ENCODE results near the gene LPAR2.

DNA sequence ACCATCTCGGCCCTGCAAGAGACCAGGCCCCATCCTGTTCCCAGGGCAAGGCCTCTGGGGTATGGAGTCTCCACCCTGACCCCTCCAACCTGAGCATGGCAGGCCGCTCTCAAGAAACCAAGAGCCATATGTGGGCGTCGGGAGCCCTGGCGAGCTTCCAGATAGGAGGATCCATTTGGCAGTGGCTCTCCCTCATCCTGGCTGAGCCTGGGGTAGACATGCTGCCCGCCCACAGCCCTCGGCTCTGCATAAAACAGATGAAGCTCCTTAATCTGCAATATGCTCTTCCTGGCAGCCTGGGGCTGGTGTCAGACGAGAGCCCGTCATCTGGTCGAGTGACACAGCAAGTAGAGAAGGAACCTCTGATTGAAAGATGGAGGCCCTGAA, 29.4 kb upstream of the LPAR2 start:
- no peak for TF ChIP-seq POLR2A (IDR thresholded peaks at IDR 0.05; ENCODE audit: low read depth, low read length)
- TF ChIP-seq TAF1 (IDR thresholded peaks at IDR 0.05; ENCODE audit: borderline replicate concordance, low read depth, low read length) = no peak
